Measurements from ENCODE around the gene MTFP1. TPM values are rescaled to one million over a fixed set of nuclear protein-coding genes. Genes with fewer than 3 reads are reported as not detected.

Gene MTFP1
- total RNA-seq, 4 donors from 2014 or later = 2.5 to 13.7 (median 3.5) TPM

DNA sequence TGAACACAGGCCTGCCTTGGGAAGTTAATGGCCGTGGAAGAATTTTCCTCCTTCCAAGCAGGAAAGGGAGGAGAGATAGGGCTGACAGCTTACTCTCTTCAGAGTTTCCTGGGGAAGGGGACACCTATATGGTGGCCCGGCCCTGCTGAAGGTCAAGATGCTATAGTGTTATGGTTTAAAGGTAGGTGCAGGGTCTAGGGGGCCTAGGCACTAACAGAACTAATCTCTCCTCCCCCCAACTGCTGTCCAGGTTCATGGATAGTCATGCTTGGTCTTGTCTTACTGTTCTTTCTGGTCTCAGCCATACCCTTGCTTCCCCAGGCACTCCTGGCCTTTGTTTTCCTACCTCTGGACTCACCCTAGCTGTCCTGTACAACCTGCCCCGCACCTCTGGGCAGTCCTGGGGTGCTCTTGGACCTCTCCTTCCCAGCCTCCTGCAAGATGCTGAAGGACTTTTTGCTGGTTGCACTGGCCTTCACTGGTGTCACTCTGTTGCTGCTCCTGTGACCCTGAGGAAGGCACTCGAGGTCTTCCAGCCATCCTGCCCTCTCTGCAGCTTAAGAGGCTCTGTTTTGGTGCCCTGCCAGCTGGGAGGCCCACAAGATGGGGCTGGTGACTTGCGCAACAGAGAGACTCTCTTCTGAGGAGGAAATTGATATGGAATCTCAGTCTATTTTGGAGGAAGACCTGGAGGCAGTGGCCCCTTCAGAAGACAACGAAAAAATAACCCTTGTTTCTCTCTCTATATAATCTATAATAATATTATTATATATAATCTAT lies 28.4 kb downstream of the MTFP1 start:
- H3K4me3 ChIP-seq = no peak overlapping the region
- no peaks in the 10 kb centered on the region for H3K4me1 ChIP-seq
- H3K9me3 ChIP-seq = no peaks in the 10 kb centered on the region
- no peak overlapping the region for H3K27ac ChIP-seq
- H3K36me3 ChIP-seq = no peaks in the 10 kb centered on the region
- H3K27me3 ChIP-seq = no peaks in the 10 kb centered on the region
- TF ChIP-seq CTCF (IDR thresholded peaks at IDR 0.05) = no peak
- no peak for TF ChIP-seq EP300 (IDR thresholded peaks at IDR 0.05)
- no peak for TF ChIP-seq POLR2A (IDR thresholded peaks at IDR 0.05)
- no peak for TF ChIP-seq POLR2AphosphoS5 (IDR thresholded peaks at IDR 0.05)
- no peak for DNase-seq (ENCODE audit: low spot score in 2 of 2)
- 77% methylated on average over 6 of the region's 6 CpGs for WGBS

DNA sequence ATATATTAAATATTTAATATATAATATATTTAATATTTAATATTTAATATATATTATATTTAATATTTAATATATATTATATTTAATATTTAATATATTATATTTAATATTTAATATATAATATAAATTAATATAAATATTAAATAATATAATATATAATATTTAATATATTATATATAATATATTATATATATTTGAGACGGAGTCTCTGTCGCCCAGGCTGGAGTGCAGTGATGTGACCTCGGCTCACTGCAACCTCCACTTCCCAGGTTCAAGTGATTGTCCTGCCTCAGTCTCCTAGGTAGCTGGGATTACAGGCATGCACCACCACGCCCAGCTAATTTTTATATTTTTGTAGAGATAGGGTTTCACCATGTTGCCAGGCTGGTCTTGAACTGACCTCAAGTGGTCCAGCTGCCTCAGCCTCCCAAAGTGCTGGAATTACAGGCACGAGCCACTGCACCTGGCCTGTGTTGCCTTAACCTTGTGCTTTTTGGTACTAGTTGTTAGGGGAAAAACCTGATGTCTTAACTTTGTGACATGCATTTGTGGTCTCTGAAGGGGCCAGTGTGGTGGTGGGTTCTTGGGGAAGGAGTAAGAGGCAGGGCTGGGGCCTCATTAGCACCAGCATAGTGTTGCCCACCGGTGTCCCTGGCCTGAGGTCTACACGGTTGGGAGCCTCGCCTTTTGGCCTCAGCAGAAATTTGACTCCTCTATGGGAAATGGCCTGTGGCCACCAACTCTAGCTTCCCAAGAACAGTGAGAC lies 29.7 kb downstream of the MTFP1 start:
- Histone ChIP-seq H3K27ac (no peak overlapping the region), H3K4me3 (no peak overlapping the region), H3K36me3 (no peaks in the 10 kb centered on the region), H3K27me3 (no peaks in the 10 kb centered on the region), H3K9me3 (no peaks in the 10 kb centered on the region), H3K4me1 (no peaks in the 10 kb centered on the region)
- no peak for TF ChIP-seq EP300 (IDR thresholded peaks at IDR 0.05)
- no peak for TF ChIP-seq POLR2A (IDR thresholded peaks at IDR 0.05)
- TF ChIP-seq CTCF (IDR thresholded peaks at IDR 0.05) = no peak
- TF ChIP-seq POLR2AphosphoS5 (IDR thresholded peaks at IDR 0.05) = no peak
- 89% methylated on average over 8 of the region's 8 CpGs for whole genome bisulfite sequencing
- DNase-seq (ENCODE audit: low spot score in 2 of 2) = no peak

GRCh38 chr22:30457981-30458380 lies 32.4 kb downstream of the MTFP1 start:
- no peak for TF ChIP-seq CTCF (IDR thresholded peaks at IDR 0.05)
- no peak for TF ChIP-seq POLR2A (IDR thresholded peaks at IDR 0.05)
- TF ChIP-seq POLR2AphosphoS5 (IDR thresholded peaks at IDR 0.05) = no peak
- no peak for TF ChIP-seq EP300 (IDR thresholded peaks at IDR 0.05)
- no peaks in the 10 kb centered on the region for H3K27me3 ChIP-seq
- no peaks in the 10 kb centered on the region for H3K36me3 ChIP-seq
- DNase-seq (ENCODE audit: low spot score in 2 of 2) = no peak
- no peak overlapping the region for H3K27ac ChIP-seq
- H3K9me3 ChIP-seq = no peaks in the 10 kb centered on the region
- H3K4me1 ChIP-seq = no peaks in the 10 kb centered on the region
- 45% methylated on average over 4 of the region's 8 CpGs for WGBS
- no peak overlapping the region for H3K4me3 ChIP-seq

GRCh38 chr22:30459181-30460052 lies 33.8 kb downstream of the MTFP1 start:
- Histone ChIP-seq H3K9me3 (no peaks in the 10 kb centered on the region), H3K27ac (no peak overlapping the region), H3K4me3 (no peak overlapping the region), H3K36me3 (no peaks in the 10 kb centered on the region), H3K27me3 (no peaks in the 10 kb centered on the region), H3K4me1 (no peaks in the 10 kb centered on the region)
- WGBS = 57% methylated on average over 4 of the region's 4 CpGs
- no peak for DNase-seq (ENCODE audit: low spot score in 2 of 2)
- no peak for TF ChIP-seq CTCF (IDR thresholded peaks at IDR 0.05)
- no peak for TF ChIP-seq POLR2AphosphoS5 (IDR thresholded peaks at IDR 0.05)
- no peak for TF ChIP-seq POLR2A (IDR thresholded peaks at IDR 0.05)
- TF ChIP-seq EP300 (IDR thresholded peaks at IDR 0.05) = no peak

Measured in suprapubic skin (tissue), 4 donors.